Stimulated activated CD8-positive, alpha-beta memory T cell treated with anti-CD3 and anti-CD28 coated beads, Interleukin-15, amount 100 ng/mL, for 4 hours (primary cell): ENCODE data around the gene UNC13A.
A peak's percentile ranks its signal among the peaks of the same experiment; 100 is the strongest.

Experiments
- DNase-seq, 2 donors: peaks; one replicate each; pipeline ENCODE4 v3.0.0-alpha.2; 2020; ENCODE audit warnings: low read depth in 2 of 2

Gene UNC13A

GRCh38 chr19:17687857-17688784, at the start of gene UNC13A:
UNC13A (minus strand) TSS chr19:17688354; CDS start chr19:17688199, 155 bp downstream.
- DNase-seq, result no peak

GRCh38 chr19:17737690-17738153, 49.6 kb upstream of the UNC13A start:
- DNase-seq, result no peak

- no peak for DNase-seq
These were observed 47.3 kb upstream of the UNC13A start for GRCh38 chr19:17735410-17735809.

GRCh38 chr19:17734146-17734545, 46.0 kb upstream of the UNC13A start:
- DNase-seq, result no peak

GRCh38 chr19:17733127-17733526, 45.0 kb upstream of the UNC13A start:
- DNase-seq, result no peak

- no peak for DNase-seq
These were observed 39.7 kb upstream of the UNC13A start for GRCh38 chr19:17727843-17728242.

GRCh38 chr19:17726964-17727773, 39.0 kb upstream of the UNC13A start:
- DNase-seq, result no peak

GRCh38 chr19:17726136-17726741, 38.1 kb upstream of the UNC13A start:
- no peak for DNase-seq

- DNase-seq, result no peak
These were observed 37.4 kb upstream of the UNC13A start for GRCh38 chr19:17725422-17726078.

GRCh38 chr19:17724655-17725054, 36.5 kb upstream of the UNC13A start:
- no peak for DNase-seq

- DNase-seq, result no peak
These were observed 34.6 kb upstream of the UNC13A start for GRCh38 chr19:17722655-17723240.

- no peak for DNase-seq
These were observed 33.7 kb upstream of the UNC13A start for GRCh38 chr19:17721821-17722220.

GRCh38 chr19:17721111-17721628, 33.0 kb upstream of the UNC13A start:
- DNase-seq, result no peak

GRCh38 chr19:17720440-17720839, 32.3 kb upstream of the UNC13A start:
- DNase-seq, result no peak

- DNase-seq, result peak; percentile 27 to 46
These were observed 31.7 kb upstream of the UNC13A start for GRCh38 chr19:17719730-17720400.

- peak; percentile 26 to 45 for DNase-seq
These were observed 31.0 kb upstream of the UNC13A start, which contains the start of gene MAP1S for GRCh38 chr19:17718947-17719711. MAP1S (plus strand) TSS chr19:17719480; CDS start chr19:17719503, 23 bp downstream.

- DNase-seq, result no peak
These were observed 30.4 kb upstream of the UNC13A start for GRCh38 chr19:17718550-17718946.

- no peak for DNase-seq
These were observed 28.3 kb upstream of the UNC13A start for GRCh38 chr19:17716309-17716929.

- DNase-seq, result no peak
These were observed 23.7 kb upstream of the UNC13A start for GRCh38 chr19:17711851-17712250.
